Dendritic cell treated with granulocyte-macrophage colony-stimulating factor and Interleukin-4, amounts not matched to agents 40 ng/mL and 50 ng/mL, for 4 days (primary cell): ENCODE measurements around the gene PDIA2.

Source experiments
- H3K27ac Mint-ChIP-seq: one replicate; pipeline ENCODE4 v1.8.0; 2022; ENCODE audit warnings: mild to moderate bottlenecking, mixed read lengths
- H3K27me3 Mint-ChIP-seq: one replicate; pipeline ENCODE4 v1.8.0; 2022; ENCODE audit warnings: mild to moderate bottlenecking, mixed read lengths
- H3K36me3 Mint-ChIP-seq: one replicate; pipeline ENCODE4 v1.8.0; 2022; ENCODE audit warnings: low read depth, mixed read lengths
- H3K4me1 Mint-ChIP-seq: one replicate; pipeline ENCODE4 v1.8.0; 2022; ENCODE audit warnings: low read depth, mixed read lengths
- H3K4me3 Mint-ChIP-seq: one replicate; pipeline ENCODE4 v1.8.0; 2022; ENCODE audit warnings: mild to moderate bottlenecking, moderate library complexity, mixed read lengths
- H3K9me3 Mint-ChIP-seq: one replicate; pipeline ENCODE4 v1.8.0; 2022; ENCODE audit warnings: mixed read lengths
- intact Hi-C: fragments of 100-400 bp; cut with micrococcal nuclease; formaldehyde crosslinking; loops from one replicate; pipeline ENCODE4 v1.15.0; 2022

PDIA2 gene

GRCh38 chr16:268141-269053 is 14.6 kb upstream of the PDIA2 start:
- intact Hi-C loops, result no loop called here
- Mint-ChIP-seq H3K27ac (no peak overlapping the region), H3K4me3 (no peak overlapping the region), H3K9me3 (no peaks in the 10 kb centered on the region), H3K27me3 (peaks cover 3% of the 10 kb centered on the region), H3K4me1 (no peaks in the 10 kb centered on the region), H3K36me3 (peaks cover 28% of the 10 kb centered on the region)

DNA sequence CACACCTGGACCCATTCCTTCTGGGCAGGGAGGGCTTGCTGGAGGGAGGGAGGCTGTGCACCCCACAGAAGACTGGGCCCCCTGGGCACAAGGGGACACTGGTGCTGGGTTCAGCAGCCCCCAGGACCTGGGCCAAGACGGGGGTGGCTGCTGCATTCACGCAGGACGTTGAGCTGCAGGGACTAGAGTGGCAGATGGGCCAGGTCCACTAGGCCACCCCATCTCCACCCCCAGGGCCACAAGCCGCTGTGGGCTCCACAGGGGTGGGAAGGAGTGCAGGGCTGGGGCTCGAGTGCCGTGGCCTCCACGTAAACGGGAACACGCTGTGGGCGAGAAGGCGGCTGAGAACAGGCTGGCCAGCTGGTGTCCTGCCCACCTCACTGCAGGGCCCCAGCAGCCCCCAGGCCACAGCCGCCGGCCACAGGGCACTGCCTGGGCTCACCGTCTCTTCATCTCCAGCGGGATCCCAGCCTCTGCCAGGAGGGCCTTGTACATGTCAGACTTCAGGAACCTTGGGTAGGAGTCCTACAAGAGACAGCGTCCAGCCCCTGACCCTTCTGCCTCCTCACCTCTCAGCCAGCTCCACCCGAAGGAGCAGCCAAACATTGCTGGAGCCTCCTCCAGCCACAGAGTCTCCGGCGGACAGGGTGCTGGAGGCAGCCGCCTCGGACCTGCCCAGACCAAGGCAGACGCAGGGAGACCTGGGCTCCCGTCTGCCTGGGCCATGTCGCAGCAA is 13.7 kb upstream of the PDIA2 start:
- no peaks in the 10 kb centered on the region for H3K9me3 Mint-ChIP-seq
- H3K4me1 Mint-ChIP-seq, result no peaks in the 10 kb centered on the region
- H3K27ac Mint-ChIP-seq, result no peak overlapping the region
- peaks cover 20% of the 10 kb centered on the region for H3K36me3 Mint-ChIP-seq
- H3K27me3 Mint-ChIP-seq, result peaks cover 9% of the 10 kb centered on the region
- H3K4me3 Mint-ChIP-seq, result no peak overlapping the region
- intact Hi-C loops, result no loop called here

DNA sequence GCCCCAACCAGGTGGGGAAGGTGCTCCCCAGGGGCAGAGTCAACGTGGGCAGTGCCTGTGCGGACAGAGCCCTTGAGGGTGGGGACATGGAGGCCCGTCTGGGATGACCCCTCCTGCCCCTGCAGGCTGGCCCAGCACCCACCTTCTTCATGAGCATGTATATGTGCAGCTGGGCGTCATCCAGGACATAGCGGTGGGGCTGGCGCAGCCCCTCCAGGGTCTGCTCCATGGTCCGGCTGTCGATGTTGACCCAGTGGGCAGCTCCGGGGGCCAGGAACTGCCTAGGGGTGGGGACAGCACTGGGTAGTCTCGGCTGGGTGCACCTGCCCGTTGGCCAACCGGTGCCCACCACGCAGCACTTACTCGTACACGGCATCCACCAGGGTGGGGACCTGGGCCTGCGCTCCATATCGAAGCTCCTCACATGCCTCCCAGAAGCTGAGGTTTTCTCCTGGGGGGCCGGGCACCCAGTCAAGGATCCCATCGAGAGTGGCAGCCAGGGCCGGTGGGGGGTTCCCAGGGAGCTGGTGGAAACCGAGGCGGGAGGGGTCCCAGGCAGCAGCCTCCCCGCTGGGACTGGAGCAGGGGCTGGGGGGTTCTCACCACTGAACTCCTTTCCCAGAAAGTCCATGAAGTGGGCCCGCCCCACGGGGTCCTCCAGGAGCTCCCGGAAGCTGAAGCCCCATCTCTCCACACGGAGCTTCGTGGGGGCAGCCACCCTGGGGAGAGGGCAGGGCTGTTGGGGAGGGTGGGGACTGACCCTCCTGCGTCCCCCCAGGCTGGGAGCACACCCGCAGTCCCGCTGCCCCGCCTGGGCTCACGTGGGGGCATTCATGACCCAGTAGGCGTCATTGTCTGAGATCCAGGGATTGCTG is 12.3 kb upstream of the PDIA2 start:
- no peaks in the 10 kb centered on the region for H3K9me3 Mint-ChIP-seq
- intact Hi-C loops, result no loop called here
- peaks cover 21% of the 10 kb centered on the region for H3K27me3 Mint-ChIP-seq
- H3K27ac Mint-ChIP-seq, result no peak overlapping the region
- peaks cover 6% of the 10 kb centered on the region for H3K36me3 Mint-ChIP-seq
- H3K4me1 Mint-ChIP-seq, result peaks cover 6% of the 10 kb centered on the region
- H3K4me3 Mint-ChIP-seq, result no peak overlapping the region

GRCh38 chr16:272633-273546 is 10.1 kb upstream of the PDIA2 start:
- Mint-ChIP-seq H3K27me3 (peaks cover 39% of the 10 kb centered on the region), H3K27ac (no peak overlapping the region), H3K9me3 (no peaks in the 10 kb centered on the region), H3K4me3 (no peak overlapping the region), H3K4me1 (peaks cover 6% of the 10 kb centered on the region), H3K36me3 (no peaks in the 10 kb centered on the region)
- intact Hi-C loops, result no loop called here

GRCh38 chr16:273547-274421 is 9.2 kb upstream of the PDIA2 start:
- Mint-ChIP-seq H3K36me3 (no peaks in the 10 kb centered on the region), H3K27me3 (peaks cover 45% of the 10 kb centered on the region), H3K4me1 (peaks cover 6% of the 10 kb centered on the region), H3K4me3 (no peak overlapping the region), H3K9me3 (no peaks in the 10 kb centered on the region), H3K27ac (no peak overlapping the region)
- intact Hi-C loops, result no loop called here

GRCh38 chr16:275041-275641 is 7.8 kb upstream of the PDIA2 start:
- H3K9me3 Mint-ChIP-seq, result no peaks in the 10 kb centered on the region
- H3K36me3 Mint-ChIP-seq, result no peaks in the 10 kb centered on the region
- no peak overlapping the region for H3K27ac Mint-ChIP-seq
- peak overlapping the region; percentile 54 for H3K4me3 Mint-ChIP-seq
- H3K27me3 Mint-ChIP-seq, result peaks cover 56% of the 10 kb centered on the region
- peaks cover 6% of the 10 kb centered on the region for H3K4me1 Mint-ChIP-seq
- intact Hi-C loops, result no loop called here

GRCh38 chr16:275786-276232 is 7.2 kb upstream of the PDIA2 start, which contains the start of gene RGS11:
Gene RGS11 (minus strand): TSS chr16:275944. CDS start chr16:275911, 33 bp downstream.
- intact Hi-C loops, result no loop called here
- Mint-ChIP-seq H3K4me3 (peak within 1 kb of the TSS; percentile 54), H3K27ac (no peak within 1 kb of the TSS), H3K4me1 (peaks cover 6% of the 10 kb centered on the region), H3K9me3 (no peaks in the 10 kb centered on the region), H3K36me3 (no peaks in the 10 kb centered on the region), H3K27me3 (peaks cover 57% of the 10 kb centered on the region)

- H3K4me1 Mint-ChIP-seq, result peaks cover 6% of the 10 kb centered on the region
- H3K9me3 Mint-ChIP-seq, result no peaks in the 10 kb centered on the region
- H3K36me3 Mint-ChIP-seq, result no peaks in the 10 kb centered on the region
- no peak overlapping the region for H3K27ac Mint-ChIP-seq
- peak overlapping the region; percentile 54 for H3K4me3 Mint-ChIP-seq
- intact Hi-C loops, result no loop called here
- H3K27me3 Mint-ChIP-seq, result peaks cover 65% of the 10 kb centered on the region
These were observed 6.4 kb upstream of the PDIA2 start for GRCh38 chr16:276426-277077.

- H3K4me3 Mint-ChIP-seq, result no peak overlapping the region
These were observed 4.0 kb upstream of the PDIA2 start for GRCh38 chr16:278863-279366.

GRCh38 chr16:279531-279930 is 3.4 kb upstream of the PDIA2 start:
- Mint-ChIP-seq H3K9me3 (no peaks in the 10 kb centered on the region), H3K4me3 (no peak overlapping the region), H3K27me3 (peaks cover 69% of the 10 kb centered on the region), H3K4me1 (peaks cover 6% of the 10 kb centered on the region), H3K36me3 (no peaks in the 10 kb centered on the region), H3K27ac (no peak overlapping the region)
- intact Hi-C loops, result no loop called here

More at GRCh38 chr16:278863-279366, 4.0 kb upstream of the PDIA2 start:
- Mint-ChIP-seq H3K36me3 (no peaks in the 10 kb centered on the region), H3K4me1 (peaks cover 6% of the 10 kb centered on the region), H3K27ac (no peak overlapping the region), H3K9me3 (no peaks in the 10 kb centered on the region), H3K27me3 (peaks cover 75% of the 10 kb centered on the region)
- intact Hi-C loops, result no loop called here

- intact Hi-C loops, result no loop called here
- no peak overlapping the region for H3K27ac Mint-ChIP-seq
- peaks cover 3% of the 10 kb centered on the region for H3K36me3 Mint-ChIP-seq
- peaks cover 64% of the 10 kb centered on the region for H3K27me3 Mint-ChIP-seq
- peaks cover 4% of the 10 kb centered on the region for H3K4me1 Mint-ChIP-seq
- H3K4me3 Mint-ChIP-seq, result no peak overlapping the region
- no peaks in the 10 kb centered on the region for H3K9me3 Mint-ChIP-seq
These were observed 2.9 kb upstream of the PDIA2 start for GRCh38 chr16:280005-280460.
